Measurements from ENCODE around the gene ATOH8.

GRCh38 chr2:85746321-85747004 is 7.3 kb upstream of the ATOH8 start:
- TF ChIP-seq POLR2A (IDR thresholded peaks at IDR 0.05): no peak
- TF ChIP-seq POLR2AphosphoS5 (IDR thresholded peaks at IDR 0.05): no peak

Data from prostate gland (tissue), 1 donor.